HepG2 (cell line): ENCODE results near the gene PHF23. TPM values are rescaled to one million over a fixed set of nuclear protein-coding genes. Genes with fewer than 3 reads are reported as not detected.

ENCODE experiments used
- CCDC6 ChIP-seq: sonication (generic); formaldehyde crosslinking; IDR thresholded peaks from 2 replicates; pipeline ENCODE4 v1.8.1; 2022; ENCODE audit warnings: mild to moderate bottlenecking, missing genetic modification reagents, moderate library complexity
- EHMT2 ChIP-seq: fragments of 200-600 bp; sonication (generic); IDR thresholded peaks from 2 replicates; pipeline ENCODE4 v1.7.0; 2017; ENCODE audit warnings: antibody characterized with exemption, low read depth, low read length, borderline replicate concordance
- FIP1L1 ChIP-seq: fragments of 200-400 bp; formaldehyde crosslinking; IDR thresholded peaks from 2 replicates; pipeline ENCODE4 v1.6.1; 2018; ENCODE audit warnings: low read depth, mild to moderate bottlenecking, low read length, moderate library complexity, borderline replicate concordance; ENCODE audit not compliant: insufficient read depth
- HCFC1 ChIP-seq: fragments of 150-350 bp; IDR thresholded peaks from 2 replicates; pipeline ENCODE4 v1.6.1; 2014; ENCODE audit warnings: low read depth, low read length
- HDAC6 ChIP-seq: fragments of 200-600 bp; sonication (generic); IDR thresholded peaks from 2 replicates; pipeline ENCODE4 v1.7.0; 2017; ENCODE audit warnings: mild to moderate bottlenecking, antibody characterized with exemption, low read length, low read depth
- KLF11 ChIP-seq: IDR thresholded peaks from 2 replicates; pipeline ENCODE4 v1.6.1; 2016; ENCODE audit warnings: missing compliant biosample characterization
- MEIS2 ChIP-seq: sonication (generic); formaldehyde crosslinking; IDR thresholded peaks from 2 replicates; pipeline ENCODE4 v1.9.0; 2021; ENCODE audit warnings: mild to moderate bottlenecking, missing genetic modification reagents
- RFX3 ChIP-seq: IDR thresholded peaks from 2 replicates; pipeline ENCODE4 v1.6.1; 2016; ENCODE audit warnings: missing biosample characterization, missing genetic modification reagents
- TOPORS ChIP-seq: sonication (generic); formaldehyde crosslinking; IDR thresholded peaks from 2 replicates; pipeline ENCODE4 v1.8.0; 2023; ENCODE audit warnings: mild to moderate bottlenecking, missing genetic modification reagents
- ZMYM2 ChIP-seq: sonication (generic); formaldehyde crosslinking; IDR thresholded peaks from 2 replicates; pipeline ENCODE4 v1.8.0; 2022; ENCODE audit warnings: mild to moderate bottlenecking, missing genetic modification reagents
- ZNF142 ChIP-seq: sonication (generic); formaldehyde crosslinking; IDR thresholded peaks from 2 replicates; pipeline ENCODE4 v1.4.0; 2020; ENCODE audit warnings: missing genetic modification reagents
- ZNF292 ChIP-seq: sonication (generic); formaldehyde crosslinking; IDR thresholded peaks from 2 replicates; pipeline ENCODE4 v1.8.1; 2022; ENCODE audit warnings: mild to moderate bottlenecking, low read depth, missing genetic modification reagents, borderline replicate concordance
- ZNF432 ChIP-seq: sonication (generic); formaldehyde crosslinking; IDR thresholded peaks from 2 replicates; pipeline ENCODE4 v1.5.0; 2020; ENCODE audit warnings: missing genetic modification reagents, mild to moderate bottlenecking, borderline replicate concordance
- ZNF564 ChIP-seq: sonication (generic); formaldehyde crosslinking; IDR thresholded peaks from 2 replicates; pipeline ENCODE4 v1.8.1; 2023; ENCODE audit warnings: mild to moderate bottlenecking, missing genetic modification reagents
- ZNF589 ChIP-seq: sonication (generic); formaldehyde crosslinking; conservative IDR thresholded peaks from 2 replicates; pipeline ENCODE4 v1.8.0; 2022; ENCODE audit warnings: mild to moderate bottlenecking, moderate library complexity, missing genetic modification reagents
- ZNF609 ChIP-seq: sonication (generic); formaldehyde crosslinking; IDR thresholded peaks from 2 replicates; pipeline ENCODE4 v1.4.0; 2020; ENCODE audit warnings: mild to moderate bottlenecking, missing genetic modification reagents, borderline replicate concordance
- ZNF790 ChIP-seq: sonication (generic); formaldehyde crosslinking; IDR thresholded peaks from 2 replicates; pipeline ENCODE4 v1.8.0; 2022; ENCODE audit warnings: missing genetic modification reagents, mild to moderate bottlenecking, borderline replicate concordance
- polyA plus RNA-seq, 8 experiments: library from polyadenylated mRNA; depleted of rRNA in 3 of 8; stranded (reverse) in 7 of 8; unstranded in 1 of 8; fragments of >200 nt; fragmentation: Illumina TruSeq in 4 of 8; extraction: Trizol in 4 of 8; gene quantifications; 2 replicates each; pipeline versions ENCODE4 v1.2.1 to v1.2.3, GENCODE V29; 2011 to 2016; ENCODE audit warnings: low read depth in 4 of 8, missing spikeins in 1 of 8, mixed read lengths in 1 of 8; ENCODE audit not compliant: insufficient read depth in 1 of 8
- total RNA-seq, 5 experiments: library from RNA; depleted of rRNA; stranded (reverse); fragments of >200 nt; fragmentation: Illumina TruSeq; extraction: Trizol; gene quantifications; 2 replicates each; pipeline ENCODE4 v1.2.3, GENCODE V29; 2016; ENCODE audit warnings: low read depth in 1 of 5
- TF ChIP-seq, protein P1 (sequence below): sonication (generic); formaldehyde crosslinking; IDR thresholded peaks from 2 replicates; pipeline ENCODE4 v1.4.0; 2020; ENCODE audit warnings: missing genetic modification reagents

Gene PHF23
- total and polyA plus RNA-seq, 2 of the 13 experiments (the other 11 are each of a cell fraction or from before 2014, with no cell fraction given), result 27.6 to 33.2 TPM

- 0 out of 2 replicates have a peak, but pooled peaks have one; percentile 22 for TF ChIP-seq ZNF142 (CRISPR knock-in tag)
- no peak for TF ChIP-seq ZNF432 (CRISPR knock-in tag)
- no peak; the same call in 1 of the 2 replicates for TF ChIP-seq ZNF292
- TF ChIP-seq EHMT2, result no peak
- TF ChIP-seq FIP1L1, result 0 out of 2 replicates have a peak, but pooled peaks have one; percentile 73
- peak; percentile 22; the same call in 1 of the 2 replicates for TF ChIP-seq MEIS2 (CRISPR knock-in tag)
- TF ChIP-seq ZMYM2 (CRISPR knock-in tag), result no peak; the same call in 1 of the 2 replicates
- no peak for TF ChIP-seq TOPORS (CRISPR knock-in tag)
- TF ChIP-seq, protein P1, sequence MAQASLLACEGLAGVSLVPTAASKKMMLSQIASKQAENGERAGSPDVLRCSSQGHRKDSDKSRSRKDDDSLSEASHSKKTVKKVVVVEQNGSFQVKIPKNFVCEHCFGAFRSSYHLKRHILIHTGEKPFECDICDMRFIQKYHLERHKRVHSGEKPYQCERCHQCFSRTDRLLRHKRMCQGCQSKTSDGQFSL (CRISPR knock-in tag), result peak; percentile 84
- TF ChIP-seq HDAC6, result no peak
- TF ChIP-seq HCFC1, result peak; percentile 61
- TF ChIP-seq RFX3, result no peak
- peak; percentile 72 for TF ChIP-seq CCDC6 (CRISPR knock-in tag)
- 0 out of 2 replicates have a peak, but pooled peaks have one; percentile 66 for TF ChIP-seq ZNF790
- 0 out of 2 replicates have a peak, but pooled peaks have one; percentile 40 for TF ChIP-seq ZNF564 (CRISPR knock-in tag)
- 0 out of 2 replicates have a peak, but pooled peaks have one; percentile 39 for TF ChIP-seq ZNF589 (CRISPR knock-in tag)
- peak; percentile 85 for TF ChIP-seq ZNF609 (CRISPR knock-in tag)
- TF ChIP-seq KLF11 (CRISPR knock-in tag), result no peak
Observed at GRCh38 chr17:7252176-7253043, 13.2 kb upstream of the PHF23 start, which contains the start of gene ELP5 (continued).
